SU-DHL-6 (cell line): ENCODE results near the gene HOXA9.

ENCODE experiments used
- H2AFZ ChIP-seq: fragments of 200-600 bp; sonication (generic); 2 replicates; pipeline ENCODE4 v1.6.1; 2014; ENCODE audit warnings: low read depth, mild to moderate bottlenecking, moderate library complexity, mixed read lengths, antibody characterized with exemption, low read length; ENCODE audit not compliant: severe bottlenecking
- H3F3A ChIP-seq: fragments of 200-600 bp; shearing (Covaris generic); 2 replicates; pipeline ENCODE4 v1.6.0; 2016; ENCODE audit warnings: antibody characterized with exemption, mild to moderate bottlenecking; ENCODE audit not compliant: insufficient read depth
- H3K27ac ChIP-seq: fragments of 200-600 bp; sonication (generic); 2 replicates; pipeline ENCODE4 v1.5.1; 2016; ENCODE audit warnings: low read depth, mild to moderate bottlenecking, low read length, moderate library complexity, mixed read lengths
- H3K27me3 ChIP-seq: fragments of 200-600 bp; sonication (generic), shearing (Covaris generic); 2 replicates; pipeline ENCODE4 v1.6.0; 2014; ENCODE audit warnings: mild to moderate bottlenecking, low read length
- H3K36me3 ChIP-seq: fragments of 200-600 bp; sonication (generic); 2 replicates; pipeline ENCODE4 v1.6.1; 2014; ENCODE audit warnings: mild to moderate bottlenecking, low read length, mixed read lengths
- H3K4me2 ChIP-seq: fragments of 300-600, 200-600 bp; shearing (Covaris generic), sonication (generic); 2 replicates; pipeline ENCODE4 v1.6.0; 2014; ENCODE audit warnings: low read length, low read depth, mild to moderate bottlenecking; ENCODE audit not compliant: poor library complexity, severe bottlenecking
- H3K4me3 ChIP-seq: fragments of 200-600 bp; sonication (generic); 2 replicates; pipeline ENCODE4 v1.5.1; 2014; ENCODE audit warnings: antibody characterized with exemption, low read length, mild to moderate bottlenecking, mixed read lengths; ENCODE audit not compliant: insufficient read depth, poor library complexity, severe bottlenecking
- H3K79me2 ChIP-seq: fragments of 200-600 bp; sonication (generic); 2 replicates; pipeline ENCODE4 v1.6.1; 2014; ENCODE audit warnings: mild to moderate bottlenecking, low read length, moderate library complexity; ENCODE audit not compliant: insufficient read depth
- H3K9ac ChIP-seq: fragments of 200-600 bp; sonication (generic); 2 replicates; pipeline ENCODE4 v1.7.0; 2014; ENCODE audit warnings: mild to moderate bottlenecking, low read length
- H3K9me2 ChIP-seq: fragments of 200-600 bp; sonication (generic); replicated peaks from 2 replicates; pipeline ENCODE4 v1.6.1; 2014; ENCODE audit warnings: low read length; ENCODE audit not compliant: insufficient read depth
- H3K9me3 ChIP-seq: fragments of 200-600 bp; sonication (generic); 2 replicates; pipeline ENCODE4 v1.6.1; 2014; ENCODE audit warnings: low read length, mixed read lengths; ENCODE audit not compliant: insufficient read depth
- H4K20me1 ChIP-seq: fragments of 200-600 bp; sonication (generic); 2 replicates; pipeline ENCODE4 v1.6.1; 2014; ENCODE audit warnings: low read depth, mild to moderate bottlenecking, antibody characterized with exemption, low read length, moderate library complexity, mixed read lengths
- CTCF ChIP-seq: fragments of 200-600 bp; sonication (generic); IDR thresholded peaks from one replicate; pipeline ENCODE4 v1.5.1; 2017; ENCODE audit warnings: antibody characterized with exemption, mild to moderate bottlenecking, low read length, moderate library complexity; ENCODE audit not compliant: insufficient read depth, poor library complexity, severe bottlenecking
- EZH2phosphoT487 ChIP-seq: fragments of 200-600 bp; sonication (generic), shearing (Covaris generic); conservative IDR thresholded peaks from 2 replicates; pipeline ENCODE4 v1.6.1; 2018; ENCODE audit warnings: mild to moderate bottlenecking, antibody characterized with exemption, low read length, moderate library complexity, mixed read lengths

HOXA9 gene

GRCh38 chr7:27141923-27142579 lies 23.3 kb downstream of the HOXA9 start:
- Histone ChIP-seq H3K9me2 (no peaks in the 10 kb centered on the region), H3K9me3 (no peaks in the 10 kb centered on the region), H3K27ac (no peak overlapping the region), H3K9ac (no peak overlapping the region), H3K4me2 (no peak overlapping the region), H3K79me2 (no peaks in the 10 kb centered on the region), H2AFZ (no peak overlapping the region), H4K20me1 (no peaks in the 10 kb centered on the region), H3K27me3 (no peaks in the 10 kb centered on the region), H3F3A (no peaks in the 10 kb centered on the region), H3K36me3 (no peaks in the 10 kb centered on the region), H3K4me3 (no peak overlapping the region)
- TF ChIP-seq CTCF (no peak), EZH2phosphoT487 (no peak)

- no peaks in the 10 kb centered on the region for H3K27me3 ChIP-seq
- H3K9ac ChIP-seq, result no peak overlapping the region
- H3K27ac ChIP-seq, result no peak overlapping the region
- H4K20me1 ChIP-seq, result no peaks in the 10 kb centered on the region
- H3K9me2 ChIP-seq, result no peaks in the 10 kb centered on the region
- H3F3A ChIP-seq, result no peaks in the 10 kb centered on the region
- no peak overlapping the region for H3K4me2 ChIP-seq
- no peak overlapping the region for H2AFZ ChIP-seq
- H3K9me3 ChIP-seq, result no peaks in the 10 kb centered on the region
- TF ChIP-seq CTCF (no peak), EZH2phosphoT487 (no peak)
- H3K79me2 ChIP-seq, result no peaks in the 10 kb centered on the region
- no peaks in the 10 kb centered on the region for H3K36me3 ChIP-seq
- no peak overlapping the region for H3K4me3 ChIP-seq
These were observed 24.0 kb downstream of the HOXA9 start for GRCh38 chr7:27141137-27141922.

- H3K27ac ChIP-seq, result no peak overlapping the region
- no peak for TF ChIP-seq EZH2phosphoT487
- no peak for TF ChIP-seq CTCF
- no peaks in the 10 kb centered on the region for H3K9me2 ChIP-seq
- no peaks in the 10 kb centered on the region for H3K36me3 ChIP-seq
- H3K27me3 ChIP-seq, result no peaks in the 10 kb centered on the region
- H4K20me1 ChIP-seq, result no peaks in the 10 kb centered on the region
- no peak overlapping the region for H2AFZ ChIP-seq
- no peak overlapping the region for H3K4me2 ChIP-seq
- H3K9ac ChIP-seq, result no peak overlapping the region
- no peaks in the 10 kb centered on the region for H3K79me2 ChIP-seq
- H3K4me3 ChIP-seq, result no peak overlapping the region
- H3K9me3 ChIP-seq, result no peaks in the 10 kb centered on the region
- no peaks in the 10 kb centered on the region for H3F3A ChIP-seq
These were observed 25.0 kb downstream of the HOXA9 start for GRCh38 chr7:27140126-27140857.
